Upper lobe of left lung (tissue), 6 donors: Measurements from ENCODE around the gene CDK5RAP2. TPM values are rescaled to one million over a fixed set of nuclear protein-coding genes. Genes with fewer than 3 reads are reported as not detected.

Experiments used
- ATAC-seq, 2 donors: fragments of 200-7000 bp; cut with Tn5 transposase; one replicate each; pipeline ENCODE4 v1.9.1; 2022; ENCODE audit warnings: mild to moderate bottlenecking in 2 of 2, moderate library complexity in 2 of 2; ENCODE audit not compliant: low FRiP score in 2 of 2
- DNase-seq, 2 donors: peaks; one replicate each; pipeline ENCODE4 v3.0.0-alpha.2; 2019 to 2020
- H3K27ac ChIP-seq, 4 donors: fragments of 200-600 bp; sonication (generic); one replicate each; pipeline ENCODE4 v1.5.1; 2016 to 2019
- H3K27me3 ChIP-seq, 4 donors: fragments of 200-600 bp; sonication (generic); one replicate each; pipeline ENCODE4 v1.5.1; 2017 to 2019
- H3K36me3 ChIP-seq, 4 donors: fragments of 200-600 bp; sonication (generic); one replicate each; pipeline ENCODE4 v1.5.1; 2016 to 2019
- H3K4me1 ChIP-seq, 4 donors: fragments of 200-600 bp; sonication (generic); one replicate each; pipeline ENCODE4 v1.5.1; 2018 to 2019
- H3K4me3 ChIP-seq, 4 donors: fragments of 200-600 bp; sonication (generic); one replicate each; pipeline ENCODE4 v1.5.1; 2017 to 2019; ENCODE audit warnings: mild to moderate bottlenecking in 2 of 4, moderate library complexity in 1 of 4
- H3K9me3 ChIP-seq, 4 donors: fragments of 200-600 bp; sonication (generic); one replicate each; pipeline ENCODE4 v1.5.1; 2018 to 2019
- EP300 ChIP-seq, 4 donors: sonication (generic); formaldehyde crosslinking; IDR thresholded peaks; one replicate each; pipeline ENCODE4 v1.5.1; 2017; ENCODE audit warnings: antibody characterized with exemption in 4 of 4, control low read depth in 2 of 4
- POLR2A ChIP-seq, 4 donors: fragments of 450-650 bp; IDR thresholded peaks; one replicate each; pipeline ENCODE4 v1.5.1; 2016 to 2017; ENCODE audit warnings: antibody characterized with exemption in 4 of 4, mild to moderate bottlenecking in 2 of 4
- POLR2AphosphoS5 ChIP-seq, 2 donors: sonication (generic); formaldehyde crosslinking; IDR thresholded peaks; one replicate each; pipeline ENCODE4 v1.5.1; 2017; ENCODE audit warnings: antibody characterized with exemption in 2 of 2
- WGBS, 2 donors: methylation state at CpG; one replicate each; pipeline ENCODE4 v1.1.5; 2017 to 2018; 5-methylcytosine and 5-hydroxymethylcytosine counted together
- total RNA-seq, 6 donors: library from RNA; depleted of rRNA in 4 of 6; stranded (reverse); fragments of >200 nt in 4 of 6; gene quantifications; one replicate each; pipeline versions ENCODE4 v1.1.0 to v1.2.1, GENCODE V29; 2016 to 2021
- TF ChIP-seq, protein P1 (sequence below), 6 experiments: fragments of 450-650 bp in 4 of 6; fragments of 200-600 bp in 2 of 6; sonication (generic) in 2 of 6; IDR thresholded peaks; one replicate each; pipeline ENCODE4 v1.5.1; 2016 to 2019; ENCODE audit warnings: antibody characterized with exemption in 6 of 6
- donor health status: DM: no; HTN: no; CAD: no; lungs with moderate emphysema.
- donor health status: DM: no; HTN: yes; CAD: no; lungs with severe emphysema.

The CDK5RAP2 gene
- total RNA-seq, 6 donors from 2014 or later: 41.7 to 137 (median 51.6) TPM

GRCh38 chr9:120353506-120353905 lies 226.5 kb downstream of the CDK5RAP2 start:
- Histone ChIP-seq H3K27ac (no peak overlapping the region), H3K4me3 (no peak overlapping the region), H3K27me3 (no peaks in the 10 kb centered on the region), H3K36me3 (no peaks in the 10 kb centered on the region), H3K9me3 (no peaks in the 10 kb centered on the region), H3K4me1 (no peaks in the 10 kb centered on the region)
- TF ChIP-seq EP300 (IDR thresholded peaks at IDR 0.05) (no peak), POLR2AphosphoS5 (IDR thresholded peaks at IDR 0.05) (no peak), POLR2A (IDR thresholded peaks at IDR 0.05) (no peak)
- TF ChIP-seq, protein P1, sequence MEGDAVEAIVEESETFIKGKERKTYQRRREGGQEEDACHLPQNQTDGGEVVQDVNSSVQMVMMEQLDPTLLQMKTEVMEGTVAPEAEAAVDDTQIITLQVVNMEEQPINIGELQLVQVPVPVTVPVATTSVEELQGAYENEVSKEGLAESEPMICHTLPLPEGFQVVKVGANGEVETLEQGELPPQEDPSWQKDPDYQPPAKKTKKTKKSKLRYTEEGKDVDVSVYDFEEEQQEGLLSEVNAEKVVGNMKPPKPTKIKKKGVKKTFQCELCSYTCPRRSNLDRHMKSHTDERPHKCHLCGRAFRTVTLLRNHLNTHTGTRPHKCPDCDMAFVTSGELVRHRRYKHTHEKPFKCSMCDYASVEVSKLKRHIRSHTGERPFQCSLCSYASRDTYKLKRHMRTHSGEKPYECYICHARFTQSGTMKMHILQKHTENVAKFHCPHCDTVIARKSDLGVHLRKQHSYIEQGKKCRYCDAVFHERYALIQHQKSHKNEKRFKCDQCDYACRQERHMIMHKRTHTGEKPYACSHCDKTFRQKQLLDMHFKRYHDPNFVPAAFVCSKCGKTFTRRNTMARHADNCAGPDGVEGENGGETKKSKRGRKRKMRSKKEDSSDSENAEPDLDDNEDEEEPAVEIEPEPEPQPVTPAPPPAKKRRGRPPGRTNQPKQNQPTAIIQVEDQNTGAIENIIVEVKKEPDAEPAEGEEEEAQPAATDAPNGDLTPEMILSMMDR (IDR thresholded peaks at IDR 0.05): no peak
- no peak for ATAC-seq
- DNase-seq: no peak
- WGBS, 2 donors: 75% methylated on average over 5 of the region's 5 CpGs

GRCh38 chr9:120351106-120351505 lies 228.9 kb downstream of the CDK5RAP2 start:
- DNase-seq: no peak
- H3K36me3 ChIP-seq: no peaks in the 10 kb centered on the region
- TF ChIP-seq POLR2A (IDR thresholded peaks at IDR 0.05): no peak

DNA sequence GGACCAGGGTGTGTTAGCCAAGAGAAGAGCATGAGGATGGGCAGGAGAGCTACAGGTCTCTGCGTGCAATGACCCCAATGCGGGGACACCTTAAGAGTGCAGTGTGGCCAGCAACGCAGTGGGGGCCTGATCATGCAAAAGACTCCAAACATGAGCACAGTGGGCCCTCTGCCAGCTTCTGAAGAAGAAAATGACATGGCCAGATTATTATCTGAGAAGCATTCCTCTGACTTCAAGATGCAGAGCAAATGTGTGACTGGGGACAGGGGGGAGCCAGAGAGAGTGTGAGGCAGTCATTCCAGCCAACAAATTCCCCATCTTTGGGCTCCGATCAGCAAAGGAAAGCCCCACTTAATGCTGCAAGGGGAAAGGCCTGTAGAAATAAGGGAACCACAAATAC lies 229.4 kb downstream of the CDK5RAP2 start:
- H3K9me3 ChIP-seq: no peaks in the 10 kb centered on the region
- ATAC-seq (no peak), DNase-seq (no peak)
- 82 to 83% methylated on average over 4 of the region's 4 CpGs for WGBS, 2 donors
- TF ChIP-seq POLR2A (IDR thresholded peaks at IDR 0.05) (no peak), EP300 (IDR thresholded peaks at IDR 0.05) (no peak), POLR2AphosphoS5 (IDR thresholded peaks at IDR 0.05) (no peak)
- TF ChIP-seq, protein P1 (IDR thresholded peaks at IDR 0.05): no peak
- no peaks in the 10 kb centered on the region for H3K27me3 ChIP-seq
- no peaks in the 10 kb centered on the region for H3K4me1 ChIP-seq
- H3K36me3 ChIP-seq: no peaks in the 10 kb centered on the region
- H3K4me3 ChIP-seq: no peak overlapping the region
- H3K27ac ChIP-seq: no peak overlapping the region

More at GRCh38 chr9:120351106-120351505, 228.9 kb downstream of the CDK5RAP2 start:
- Histone ChIP-seq H3K9me3 (no peaks in the 10 kb centered on the region), H3K4me3 (no peak overlapping the region), H3K27me3 (no peaks in the 10 kb centered on the region), H3K27ac (no peak overlapping the region), H3K4me1 (no peaks in the 10 kb centered on the region)
- ATAC-seq: no peak
- WGBS, 2 donors: 85 to 86% methylated on average over 9 of the region's 9 CpGs

GRCh38 chr9:120348951-120349429 lies 231.0 kb downstream of the CDK5RAP2 start:
- Histone ChIP-seq H3K4me1 (no peaks in the 10 kb centered on the region), H3K27me3 (no peaks in the 10 kb centered on the region), H3K36me3 (no peaks in the 10 kb centered on the region), H3K9me3 (no peaks in the 10 kb centered on the region), H3K4me3 (no peak overlapping the region), H3K27ac (no peak overlapping the region)
- no peak for TF ChIP-seq EP300 (IDR thresholded peaks at IDR 0.05)
- TF ChIP-seq POLR2AphosphoS5 (IDR thresholded peaks at IDR 0.05): no peak
- TF ChIP-seq POLR2A (IDR thresholded peaks at IDR 0.05): no peak
- TF ChIP-seq, protein P1 (IDR thresholded peaks at IDR 0.05): peak in 5 of 6 experiments; percentile 31 to 51 (median 41)
- 27 to 36% methylated on average over 15 to 16 of the region's 16 CpGs for WGBS, 2 donors
- DNase-seq: peak in 1 of 2 donors; percentile 63
- peak in 1 of 2 donors; percentile 76 for ATAC-seq

- TF ChIP-seq EP300 (IDR thresholded peaks at IDR 0.05) (no peak), POLR2A (IDR thresholded peaks at IDR 0.05) (no peak), POLR2AphosphoS5 (IDR thresholded peaks at IDR 0.05) (no peak)
- TF ChIP-seq, protein P1 (IDR thresholded peaks at IDR 0.05): no peak
- Histone ChIP-seq H3K27ac (no peak overlapping the region), H3K4me1 (no peaks in the 10 kb centered on the region), H3K27me3 (no peaks in the 10 kb centered on the region), H3K4me3 (no peak overlapping the region), H3K36me3 (no peaks in the 10 kb centered on the region), H3K9me3 (no peaks in the 10 kb centered on the region)
- no peak for DNase-seq
- ATAC-seq: no peak
- 62 to 84% methylated on average over 2 of the region's 2 CpGs for WGBS, 2 donors
These were observed 234.6 kb downstream of the CDK5RAP2 start for GRCh38 chr9:120345379-120345778.
